MCF 10A (cell line): ENCODE measurements around the gene PGAM2. TPM values are rescaled to one million over a fixed set of nuclear protein-coding genes. Genes with fewer than 3 reads are reported as not detected.

Experiments used
- BruUV-seq: library from RNA; stranded (reverse); fragments of 400-500 nt; replicated peaks from 2 replicates; lab custom pipeline; 2021; lab: Mats Ljungman, UMichigan
- CTCF ChIA-PET: fragments of 300-600 bp; sonication (Branson Sonifier 250); formaldehyde crosslinking; extraction: SDS; loops from one replicate; lab custom pipeline; 2021; ENCODE audit warnings: antibody characterized with exemption, inconsistent platforms; lab: Yijun Ruan, JAX
- POLR2A ChIA-PET: fragments of 300-600, 350-650 bp; sonication (Branson Sonifier 250); formaldehyde crosslinking; extraction: SDS; loops from one replicate; lab custom pipeline; 2020; ENCODE audit warnings: antibody characterized with exemption, inconsistent platforms; lab: Yijun Ruan, JAX
- DNase-seq: peaks from one replicate; pipeline ENCODE4 v3.0.0-alpha.2; 2018; ENCODE audit not compliant: unreplicated experiment
- H3K27ac Mint-ChIP-seq: one replicate; pipeline ENCODE4 v1.8.0; 2022; ENCODE audit warnings: mild to moderate bottlenecking, low read depth, mixed read lengths; ENCODE audit not compliant: unreplicated experiment
- H3K27me3 Mint-ChIP-seq: one replicate; pipeline ENCODE4 v1.8.0; 2022; ENCODE audit warnings: mixed read lengths; ENCODE audit not compliant: insufficient read depth, unreplicated experiment
- H3K36me3 Mint-ChIP-seq: one replicate; pipeline ENCODE4 v1.8.0; 2022; ENCODE audit warnings: mild to moderate bottlenecking, moderate library complexity, mixed read lengths; ENCODE audit not compliant: insufficient read depth, unreplicated experiment
- H3K4me1 Mint-ChIP-seq: one replicate; pipeline ENCODE4 v1.8.0; 2022; ENCODE audit warnings: mixed read lengths; ENCODE audit not compliant: insufficient read depth, unreplicated experiment
- H3K4me3 Mint-ChIP-seq: one replicate; pipeline ENCODE4 v1.8.0; 2022; ENCODE audit warnings: mild to moderate bottlenecking, moderate library complexity, mixed read lengths; ENCODE audit not compliant: unreplicated experiment
- H3K9me3 Mint-ChIP-seq: one replicate; pipeline ENCODE4 v1.8.0; 2022; ENCODE audit warnings: mixed read lengths; ENCODE audit not compliant: unreplicated experiment
- intact Hi-C: fragments of 100-400 bp; cut with micrococcal nuclease; formaldehyde crosslinking; loops from 2 replicates; pipeline ENCODE4 v1.14.1; 2022
- total RNA-seq: library from RNA; stranded (reverse); gene quantifications from 2 replicates; pipeline ENCODE4 v1.2.3, GENCODE V29; 2022
- TF ChIP-seq, protein P1 (sequence below): fragments of 200-600 bp; IDR thresholded peaks from one replicate; pipeline ENCODE4 v1.8.0; 2022; ENCODE audit warnings: antibody characterized with exemption, mild to moderate bottlenecking; ENCODE audit not compliant: unreplicated experiment

Gene PGAM2
- total RNA-seq, 1 experiment from 2014 or later = not detected

DNA sequence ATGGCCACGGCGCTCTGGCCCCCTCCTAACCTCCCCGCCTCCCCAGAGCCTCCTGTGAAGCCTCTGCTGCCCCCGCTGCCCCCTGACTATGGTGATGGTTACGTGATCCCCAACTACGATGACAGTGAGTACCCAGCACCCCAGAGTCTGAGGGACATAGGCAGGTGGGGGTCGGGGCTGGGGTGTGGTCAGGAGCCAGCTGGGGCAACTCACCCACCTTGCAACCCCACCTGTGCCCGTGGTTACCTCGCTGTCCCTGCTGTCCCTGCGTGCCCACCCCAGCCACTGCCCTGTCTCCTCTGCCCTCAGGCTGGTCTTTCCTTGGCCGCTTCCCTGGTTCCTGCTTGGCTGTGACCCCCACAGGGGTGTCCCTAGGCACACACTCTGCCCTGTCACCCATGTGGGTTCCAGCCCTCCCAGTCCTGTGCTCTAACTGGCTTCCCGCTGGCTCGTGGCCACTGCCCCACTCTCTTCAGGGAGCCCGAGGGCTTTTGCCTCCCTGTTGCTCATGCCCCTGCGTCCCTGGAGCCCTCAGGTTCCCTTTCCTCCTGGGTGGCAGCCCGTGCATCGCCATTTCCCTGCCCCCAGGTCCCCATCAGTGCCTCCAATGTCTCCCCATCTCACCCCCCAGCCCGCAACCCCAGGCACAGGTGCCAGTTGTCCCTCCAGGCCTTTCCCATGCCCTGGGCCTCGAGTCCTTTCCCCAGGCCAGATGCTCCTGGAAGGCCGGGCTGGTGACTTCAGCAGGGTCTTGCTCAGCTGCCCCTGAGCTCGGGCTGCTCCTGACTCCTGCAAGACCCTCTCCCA is 42.8 kb upstream of the PGAM2 start:
- no peaks in the 10 kb centered on the region for H3K27me3 Mint-ChIP-seq
- intact Hi-C loops = no loop called here

GRCh38 chr7:44107116-44107960 is 42.0 kb upstream of the PGAM2 start:
- no peak overlapping the region for H3K4me3 Mint-ChIP-seq
- no TSS peak for BruUV-seq
- intact Hi-C loops = no loop called here
- no peak overlapping the region for H3K27ac Mint-ChIP-seq
- no peaks in the 10 kb centered on the region for H3K9me3 Mint-ChIP-seq
- TF ChIP-seq, protein P1, sequence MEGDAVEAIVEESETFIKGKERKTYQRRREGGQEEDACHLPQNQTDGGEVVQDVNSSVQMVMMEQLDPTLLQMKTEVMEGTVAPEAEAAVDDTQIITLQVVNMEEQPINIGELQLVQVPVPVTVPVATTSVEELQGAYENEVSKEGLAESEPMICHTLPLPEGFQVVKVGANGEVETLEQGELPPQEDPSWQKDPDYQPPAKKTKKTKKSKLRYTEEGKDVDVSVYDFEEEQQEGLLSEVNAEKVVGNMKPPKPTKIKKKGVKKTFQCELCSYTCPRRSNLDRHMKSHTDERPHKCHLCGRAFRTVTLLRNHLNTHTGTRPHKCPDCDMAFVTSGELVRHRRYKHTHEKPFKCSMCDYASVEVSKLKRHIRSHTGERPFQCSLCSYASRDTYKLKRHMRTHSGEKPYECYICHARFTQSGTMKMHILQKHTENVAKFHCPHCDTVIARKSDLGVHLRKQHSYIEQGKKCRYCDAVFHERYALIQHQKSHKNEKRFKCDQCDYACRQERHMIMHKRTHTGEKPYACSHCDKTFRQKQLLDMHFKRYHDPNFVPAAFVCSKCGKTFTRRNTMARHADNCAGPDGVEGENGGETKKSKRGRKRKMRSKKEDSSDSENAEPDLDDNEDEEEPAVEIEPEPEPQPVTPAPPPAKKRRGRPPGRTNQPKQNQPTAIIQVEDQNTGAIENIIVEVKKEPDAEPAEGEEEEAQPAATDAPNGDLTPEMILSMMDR = no peak
- peaks cover 16% of the 10 kb centered on the region for H3K4me1 Mint-ChIP-seq
- H3K27me3 Mint-ChIP-seq = no peaks in the 10 kb centered on the region
- ChIA-PET POLR2A (no interaction called here), CTCF (no interaction called here)
- DNase-seq = no peak
- H3K36me3 Mint-ChIP-seq = peaks cover 12% of the 10 kb centered on the region

More for the DNA sequence above, 42.8 kb upstream of the PGAM2 start:
- peaks cover 14% of the 10 kb centered on the region for H3K36me3 Mint-ChIP-seq
- H3K27ac Mint-ChIP-seq = peak overlapping the region; percentile 34
- peaks cover 8% of the 10 kb centered on the region for H3K4me1 Mint-ChIP-seq
- CTCF ChIA-PET = interaction anchor here (0.7 kb wide), 1 partner anchor 16 kb away, joined by 4 read pairs; the partner anchor contains the start of gene POLD2
- TF ChIP-seq, protein P1 = no peak
- DNase-seq = no peak
- POLR2A ChIA-PET = no interaction called here
- no peak overlapping the region for H3K4me3 Mint-ChIP-seq
- no TSS peak for BruUV-seq
- no peaks in the 10 kb centered on the region for H3K9me3 Mint-ChIP-seq

DNA sequence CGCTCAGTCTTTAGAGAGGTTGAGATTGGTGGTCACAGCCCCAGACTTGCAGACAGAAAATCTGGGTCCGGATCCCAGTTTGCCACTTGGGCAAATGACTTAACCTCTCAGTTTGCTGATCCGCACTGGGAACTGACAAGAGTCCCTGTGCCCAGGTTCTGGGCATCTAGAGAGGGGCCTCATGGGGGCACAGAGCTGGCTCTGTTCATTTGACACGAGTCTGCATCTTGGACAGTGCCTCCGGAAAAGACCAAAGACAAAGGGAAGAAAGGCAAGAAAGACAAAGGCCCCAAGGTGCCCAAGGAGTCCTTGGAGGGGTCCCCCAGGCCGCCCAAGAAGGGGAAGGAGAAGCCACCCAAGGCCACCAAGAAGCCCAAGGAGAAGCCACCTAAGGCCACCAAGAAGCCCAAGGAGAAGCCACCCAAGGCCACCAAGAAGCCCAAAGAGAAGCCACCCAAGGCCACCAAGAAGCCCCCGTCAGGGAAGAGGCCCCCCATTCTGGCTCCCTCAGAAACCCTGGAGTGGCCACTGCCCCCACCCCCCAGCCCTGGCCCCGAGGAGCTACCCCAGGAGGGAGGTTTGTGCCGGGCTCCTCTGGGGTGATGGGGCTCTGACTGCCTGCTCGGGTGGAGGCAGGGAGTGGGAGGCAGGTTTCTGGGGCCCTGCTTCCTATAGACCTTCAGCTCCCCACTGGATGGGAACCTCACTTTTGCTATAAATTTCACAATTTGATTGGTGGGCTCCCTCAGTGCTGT is 41.1 kb upstream of the PGAM2 start:
- no peak for DNase-seq
- TF ChIP-seq, protein P1 = no peak
- Mint-ChIP-seq H3K4me3 (no peak overlapping the region), H3K4me1 (peaks cover 20% of the 10 kb centered on the region), H3K27me3 (no peaks in the 10 kb centered on the region), H3K9me3 (no peaks in the 10 kb centered on the region), H3K27ac (no peak overlapping the region), H3K36me3 (peaks cover 3% of the 10 kb centered on the region)
- POLR2A ChIA-PET = no interaction called here
- BruUV-seq = no TSS peak
- intact Hi-C loops = no loop called here
- CTCF ChIA-PET = no interaction called here
